Measurements from ENCODE around the gene SSX2IP. TPM values are rescaled to one million over a fixed set of nuclear protein-coding genes. Genes with fewer than 3 reads are reported as not detected.

The SSX2IP gene
- total RNA-seq, 4 donors from 2014 or later: 10.8 to 21.9 (median 17.0) TPM

DNA sequence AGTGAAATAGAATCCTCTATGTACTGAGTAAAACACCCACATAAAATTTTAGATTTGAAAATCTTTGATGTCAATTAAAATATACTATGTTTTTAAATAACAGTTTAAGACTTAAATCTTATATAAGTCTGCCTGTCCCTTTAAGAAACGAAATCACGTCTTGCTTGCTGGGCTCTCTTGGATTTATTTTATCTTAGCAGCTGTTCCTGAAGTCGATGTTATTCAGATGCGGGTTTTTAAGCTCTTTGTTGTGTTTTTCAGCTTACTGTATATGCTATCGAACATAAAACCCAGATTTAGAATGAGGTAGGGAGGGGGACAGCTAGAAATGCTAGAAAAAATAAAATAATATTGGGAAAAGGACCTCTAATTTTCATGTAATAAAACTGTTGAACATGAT, 11.1 kb upstream of the SSX2IP start:
- TF ChIP-seq CTCF (IDR thresholded peaks at IDR 0.05): no peak
- no peak for TF ChIP-seq EP300 (IDR thresholded peaks at IDR 0.05)
- no peak for TF ChIP-seq POLR2A (IDR thresholded peaks at IDR 0.05)
- TF ChIP-seq POLR2AphosphoS5 (IDR thresholded peaks at IDR 0.05): no peak
- no peak for ATAC-seq
- Histone ChIP-seq H3K4me1 (peaks cover 0 to 50% (median 18%) of the 10 kb centered on the region in 3 donors), H3K36me3 (no peaks in the 10 kb centered on the region), H3K9me3 (no peaks in the 10 kb centered on the region), H3K27me3 (no peaks in the 10 kb centered on the region), H3K27ac (peak overlapping the region in 3 of 4 donors; percentile 60 to 69 (median 65)), H3K4me3 (peak overlapping the region; percentile 16 to 21)
- 5 to 16% methylated on average over 4 to 5 of the region's 5 CpGs for WGBS, 2 donors (ENCODE audit: low coverage in 1 of 2)

GRCh38 chr1:84700070-84700469, 9.8 kb upstream of the SSX2IP start:
- Histone ChIP-seq H3K4me1 (peaks cover 0 to 50% (median 18%) of the 10 kb centered on the region in 3 donors), H3K27me3 (no peaks in the 10 kb centered on the region), H3K36me3 (no peaks in the 10 kb centered on the region), H3K27ac (no peak overlapping the region), H3K4me3 (no peak overlapping the region), H3K9me3 (no peaks in the 10 kb centered on the region)
- ATAC-seq: no peak
- WGBS, 2 donors (ENCODE audit: low coverage in 1 of 2): 50 to 100% methylated on average over 1 of the region's 1 CpG
- no peak for TF ChIP-seq EP300 (IDR thresholded peaks at IDR 0.05)
- TF ChIP-seq POLR2AphosphoS5 (IDR thresholded peaks at IDR 0.05): no peak
- TF ChIP-seq POLR2A (IDR thresholded peaks at IDR 0.05): no peak
- TF ChIP-seq CTCF (IDR thresholded peaks at IDR 0.05): no peak

DNA sequence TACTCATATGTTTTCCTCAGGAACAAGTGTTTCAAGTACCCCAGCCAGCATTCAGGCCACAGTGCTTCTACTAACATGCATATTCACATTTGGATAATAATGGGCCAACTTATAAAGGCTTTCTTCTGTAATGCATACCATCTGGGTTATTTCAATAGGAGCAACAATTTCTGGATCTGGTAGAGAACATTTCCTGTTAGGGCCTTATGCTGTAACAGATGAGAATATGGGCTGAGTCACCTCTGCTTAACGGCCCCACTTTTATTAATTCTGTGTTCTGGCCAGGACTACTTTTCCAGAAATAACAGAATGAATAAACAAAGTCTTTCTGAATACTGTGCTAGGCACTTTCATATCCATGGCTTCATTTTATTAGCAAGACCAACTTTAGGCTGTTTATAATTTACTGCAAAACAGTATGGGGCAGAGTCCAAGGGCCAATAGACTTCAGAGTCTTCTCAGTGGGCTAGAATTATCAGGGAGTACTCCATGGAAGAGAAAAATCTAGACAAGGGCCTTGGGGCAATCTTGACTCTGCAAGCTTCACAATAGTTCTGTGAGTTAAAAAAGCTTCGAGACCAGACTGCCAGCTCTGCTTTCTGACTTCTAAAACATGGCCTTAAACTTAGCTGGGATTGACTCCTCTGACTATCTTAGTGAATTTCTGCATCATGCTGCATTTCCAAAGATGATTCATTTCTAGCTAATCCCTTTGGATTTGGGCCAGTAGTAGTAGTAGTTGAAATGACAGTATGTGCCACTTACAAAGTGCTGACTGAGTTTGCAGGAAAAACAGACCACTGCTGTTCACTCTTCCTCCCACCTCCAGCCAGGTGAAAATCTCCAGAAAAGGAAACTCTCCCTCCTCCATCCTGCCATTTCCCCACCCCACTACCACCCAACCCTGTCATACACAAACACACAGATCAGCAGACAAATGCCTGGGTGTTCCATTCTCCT, 8.2 kb upstream of the SSX2IP start:
- peaks cover 0 to 50% (median 18%) of the 10 kb centered on the region in 3 donors for H3K4me1 ChIP-seq
- peak overlapping the region; percentile 76 to 84 (median 78) for H3K27ac ChIP-seq

GRCh38 chr1:84693785-84694184, 3.5 kb upstream of the SSX2IP start:
- no peak for ATAC-seq
- Histone ChIP-seq H3K36me3 (no peaks in the 10 kb centered on the region), H3K4me1 (peaks cover 5 to 36% (median 14%) of the 10 kb centered on the region in 3 donors), H3K27ac (no peak overlapping the region), H3K9me3 (no peaks in the 10 kb centered on the region), H3K27me3 (no peaks in the 10 kb centered on the region), H3K4me3 (no peak overlapping the region)
- 100% methylated on average over 1 of the region's 1 CpG; no CpG with 5 or more reads in 1 of the 2 donors for WGBS, 2 donors (ENCODE audit: low coverage in 1 of 2)
- TF ChIP-seq POLR2A (IDR thresholded peaks at IDR 0.05) (no peak), POLR2AphosphoS5 (IDR thresholded peaks at IDR 0.05) (peak; percentile 7)

More for the DNA sequence above, 8.2 kb upstream of the SSX2IP start:
- Histone ChIP-seq H3K9me3 (no peaks in the 10 kb centered on the region), H3K36me3 (no peaks in the 10 kb centered on the region), H3K4me3 (no peak overlapping the region), H3K27me3 (no peaks in the 10 kb centered on the region)
- 7 to 9% methylated on average over 2 of the region's 2 CpGs for WGBS, 2 donors (ENCODE audit: low coverage in 1 of 2)
- TF ChIP-seq POLR2AphosphoS5 (IDR thresholded peaks at IDR 0.05) (peak; percentile 93), EP300 (IDR thresholded peaks at IDR 0.05) (no peak)
- peak; percentile 82 for ATAC-seq

GRCh38 chr1:84693005-84693404, 2.7 kb upstream of the SSX2IP start:
- H3K27ac ChIP-seq: no peak overlapping the region
- no peaks in the 10 kb centered on the region for H3K36me3 ChIP-seq
- H3K4me3 ChIP-seq: no peak overlapping the region
- H3K9me3 ChIP-seq: no peaks in the 10 kb centered on the region
- no peak for ATAC-seq
- TF ChIP-seq EP300 (IDR thresholded peaks at IDR 0.05) (no peak), POLR2A (IDR thresholded peaks at IDR 0.05) (no peak), CTCF (IDR thresholded peaks at IDR 0.05) (no peak)
- H3K4me1 ChIP-seq: peaks cover 5 to 36% (median 6%) of the 10 kb centered on the region in 3 donors
- 90 to 100% methylated on average over 2 of the region's 2 CpGs for WGBS, 2 donors (ENCODE audit: low coverage in 1 of 2)
- H3K27me3 ChIP-seq: no peaks in the 10 kb centered on the region
